Measurements from ENCODE around the gene GPR65. TPM values are rescaled to one million over a fixed set of nuclear protein-coding genes. Genes with fewer than 3 reads are reported as not detected.

GPR65 gene
- total and polyA plus RNA-seq, 10 of the 15 experiments (the other 5 are each of a cell fraction or from before 2014, with no cell fraction given): 4.4 to 14.7 (median 9.4) TPM

DNA sequence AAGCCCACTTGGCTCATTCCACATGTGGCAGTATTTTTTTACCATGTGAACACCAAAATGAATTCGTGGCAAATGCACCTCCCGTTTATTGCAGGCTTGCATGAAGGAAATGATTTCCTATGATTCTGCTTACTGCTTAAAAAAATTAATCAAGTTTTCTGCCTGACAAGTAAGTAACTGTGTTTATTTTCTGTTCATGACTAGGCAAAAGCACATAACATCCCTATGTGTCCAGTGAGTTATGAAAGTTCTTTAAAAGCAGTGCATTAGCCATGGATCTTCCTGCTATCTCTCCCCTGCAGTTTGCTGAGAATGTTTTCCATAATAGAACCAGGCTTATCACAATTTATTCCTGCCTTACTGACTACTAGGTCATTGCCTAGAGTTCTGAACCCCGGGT is 20.4 kb downstream of the GPR65 start:
- H3K27me3 ChIP-seq (replicated peaks in 1 of 2; ENCODE audit: control insufficient read depth in 2 of 2, insufficient read depth in 2 of 2, low read length in 1 of 2): no peaks in the 10 kb centered on the region
- ChIA-PET SMC1A (ENCODE audit: uncharacterized antibody, unreplicated experiment) (interaction anchor here (1.1 kb wide), 1 partner anchor 80 kb away, joined by 3 read pairs; no protein-coding TSS in a partner anchor), POLR2A (no interaction called here), RAD21 (ENCODE audit: unreplicated experiment) (no interaction called here), CTCF (interaction anchor here (2.2 kb wide), 1 partner anchor 8 kb away, joined by 5 read pairs; no protein-coding TSS in a partner anchor)
- no peak overlapping the region for H3K9ac ChIP-seq (ENCODE audit: control insufficient read depth, insufficient read depth, low read length)
- no peak for ATAC-seq
- H3K4me2 ChIP-seq (ENCODE audit: control insufficient read depth, insufficient read depth): no peak overlapping the region
- no peaks in the 10 kb centered on the region for H3K4me1 ChIP-seq (ENCODE audit: control insufficient read depth, insufficient read depth, low read length)
- H3K4me3 ChIP-seq: no peak overlapping the region
- H2AFZ ChIP-seq (ENCODE audit: control insufficient read depth, low read depth, low read length): no peak overlapping the region
- WGBS (ENCODE audit: insufficient coverage, insufficient replicate concordance, low lambda C conversion rate, missing lambda C conversion rate): 34% methylated on average over 3 of the region's 3 CpGs
- no peaks in the 10 kb centered on the region for H3K9me3 ChIP-seq (replicated peaks; ENCODE audit: control insufficient read depth, insufficient read depth, low read length)
- BruUV-seq (replicated peaks): no TSS peak
- DNase-seq (ENCODE audit: low read depth, low spot score): no peak
- no peaks in the 10 kb centered on the region for H3K36me3 ChIP-seq (ENCODE audit: control insufficient read depth in 2 of 2, insufficient read depth in 2 of 2, low read length in 1 of 2)
- no peak overlapping the region for H3K27ac ChIP-seq (ENCODE audit: control insufficient read depth, insufficient read depth)
- TF ChIP-seq ZNF274 (IDR thresholded peaks at IDR 0.05; ENCODE audit: insufficient read depth, insufficient read length): no peak
- no peaks in the 10 kb centered on the region for H3K79me2 ChIP-seq (ENCODE audit: control insufficient read depth, insufficient read depth, low read length)
- FAIRE-seq: no peak
- in situ Hi-C loops (cut with MboI) (no loop called here), intact Hi-C loops (cut with micrococcal nuclease; ENCODE audit: unreplicated experiment) (no loop called here)
- H4K20me1 ChIP-seq (ENCODE audit: control insufficient read depth, insufficient read depth): no peaks in the 10 kb centered on the region

DNA sequence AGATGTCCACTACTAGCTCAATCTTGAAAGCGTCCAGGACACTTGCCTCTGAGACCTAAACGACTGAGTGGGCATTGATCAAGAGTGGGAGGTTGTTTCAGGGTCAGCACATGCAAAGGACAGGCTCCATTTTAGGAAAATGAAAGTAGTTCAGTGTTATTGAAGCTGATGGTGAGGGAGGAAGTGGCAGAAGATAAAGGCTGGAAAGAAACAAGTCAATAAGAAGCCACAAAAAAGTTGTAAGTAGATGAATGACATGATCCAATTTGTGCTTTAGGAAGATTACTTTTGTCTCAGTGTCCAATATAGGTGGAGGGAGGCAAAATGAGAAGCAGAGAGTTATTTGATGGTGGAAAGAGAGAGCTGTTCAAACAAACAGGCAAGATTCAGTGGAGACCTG is 22.0 kb downstream of the GPR65 start:
- WGBS (ENCODE audit: insufficient coverage, insufficient replicate concordance, low lambda C conversion rate, missing lambda C conversion rate): 20% methylated on average over 2 of the region's 2 CpGs

More for the DNA sequence above, 22.0 kb downstream of the GPR65 start:
- no peak for FAIRE-seq
- H3K27me3 ChIP-seq (replicated peaks in 1 of 2; ENCODE audit: control insufficient read depth in 2 of 2, insufficient read depth in 2 of 2, low read length in 1 of 2): no peaks in the 10 kb centered on the region
- no peak overlapping the region for H3K4me2 ChIP-seq (ENCODE audit: control insufficient read depth, insufficient read depth)
- TF ChIP-seq SPI1 (IDR thresholded peaks at IDR 0.05; ENCODE audit: borderline replicate concordance, insufficient read depth, low read depth, low read length): peak; percentile 38; the same call in 1 of the 2 replicates
- no peak for TF ChIP-seq ZSCAN29 (IDR thresholded peaks at IDR 0.05)
- TF ChIP-seq BHLHE40 (IDR thresholded peaks at IDR 0.05; ENCODE audit: borderline replicate concordance in 1 of 2, low read depth in 2 of 2, low read length in 1 of 2): peak in 1 of 2 experiments; percentile 6; a peak in 1 of 4 replicates
- no peaks in the 10 kb centered on the region for H3K36me3 ChIP-seq (ENCODE audit: control insufficient read depth in 2 of 2, insufficient read depth in 2 of 2, low read length in 1 of 2)
- in situ Hi-C loops (cut with MboI) (no loop called here), intact Hi-C loops (cut with micrococcal nuclease; ENCODE audit: unreplicated experiment) (no loop called here)
- no peaks in the 10 kb centered on the region for H3K9me3 ChIP-seq (replicated peaks; ENCODE audit: control insufficient read depth, insufficient read depth, low read length)
- no peaks in the 10 kb centered on the region for H3K4me1 ChIP-seq (ENCODE audit: control insufficient read depth, insufficient read depth, low read length)
- peak; percentile 24; the same call in 2 of the 3 replicates for ATAC-seq
- H4K20me1 ChIP-seq (ENCODE audit: control insufficient read depth, insufficient read depth): no peaks in the 10 kb centered on the region
- no peak overlapping the region for H2AFZ ChIP-seq (ENCODE audit: control insufficient read depth, low read depth, low read length)
- H3K9ac ChIP-seq (ENCODE audit: control insufficient read depth, insufficient read depth, low read length): no peak overlapping the region
- no peak overlapping the region for H3K4me3 ChIP-seq
- no TSS peak for BruUV-seq (replicated peaks)
- no peak overlapping the region for H3K27ac ChIP-seq (ENCODE audit: control insufficient read depth, insufficient read depth)
- RAD21 ChIA-PET (ENCODE audit: unreplicated experiment): interaction anchor here (1.1 kb wide), 1 partner anchor 142 kb away, joined by 3 read pairs; no protein-coding TSS in a partner anchor
- SMC1A ChIA-PET (ENCODE audit: uncharacterized antibody, unreplicated experiment): interaction anchor here (0.9 to 1.4 kb wide), 3 partner anchors 13 to 163 kb away, joined by 3 to 4 read pairs (median 3); no protein-coding TSS in a partner anchor
- POLR2A ChIA-PET: interaction anchor here (0.6 kb wide), 1 partner anchor 14 kb away, joined by 7 read pairs; no protein-coding TSS in a partner anchor
- CTCF ChIA-PET: interaction anchor here (0.9 to 2.2 kb wide), 3 partner anchors 10 to 59 kb away, joined by 3 to 5 read pairs (median 3); no protein-coding TSS in a partner anchor
- no peak for DNase-seq (ENCODE audit: low read depth, low spot score)
- H3K79me2 ChIP-seq (ENCODE audit: control insufficient read depth, insufficient read depth, low read length): no peaks in the 10 kb centered on the region

Data from GM12878 (cell line).